Activated CD4-positive, alpha-beta memory T cell treated with anti-CD3 and anti-CD28 coated beads, Interleukin-2, amount 10 ng/mL, durations not matched to agents 7 days and 5 days (primary cell): ENCODE data around the gene SLC15A2. TPM values are rescaled to one million over a fixed set of nuclear protein-coding genes. Genes with fewer than 3 reads are reported as not detected.
"Not testable (repeated sequence)": the region's sequence is repeated elsewhere in the genome, so short reads cannot be mapped to it uniquely, and the experiment has no call there.

Source experiments
- CTCF ChIA-PET: fragments of 350-600 bp; sonication (Branson Sonifier 250); formaldehyde crosslinking; loops from one replicate; lab custom pipeline; 2021; ENCODE audit warnings: antibody characterized with exemption, inconsistent platforms; lab: Charles Lee
- POLR2A ChIA-PET: fragments of 350-600 bp; sonication (Branson Sonifier 250); formaldehyde crosslinking; loops from one replicate; lab custom pipeline; 2021; ENCODE audit warnings: antibody characterized with exemption; lab: Charles Lee
- DNase-seq: peaks from one replicate; pipeline ENCODE4 v3.0.0-alpha.2; 2020
- H3K27ac Mint-ChIP-seq: one replicate; pipeline ENCODE4 v1.8.0; 2021; ENCODE audit warnings: mild to moderate bottlenecking, mixed read lengths
- H3K27me3 Mint-ChIP-seq: one replicate; pipeline ENCODE4 v1.8.0; 2021; ENCODE audit warnings: mixed read lengths
- H3K36me3 Mint-ChIP-seq: one replicate; pipeline ENCODE4 v1.8.0; 2021; ENCODE audit warnings: low read depth, mixed read lengths
- H3K4me1 Mint-ChIP-seq: one replicate; pipeline ENCODE4 v1.8.0; 2021; ENCODE audit warnings: mixed read lengths
- H3K4me3 Mint-ChIP-seq: one replicate; pipeline ENCODE4 v1.8.0; 2021; ENCODE audit warnings: mild to moderate bottlenecking, mixed read lengths
- H3K9me3 Mint-ChIP-seq: one replicate; pipeline ENCODE4 v1.8.0; 2021; ENCODE audit warnings: mixed read lengths
- total RNA-seq, 2 experiments: library from RNA; stranded (reverse); gene quantifications; one replicate each; pipeline ENCODE4 v1.2.3, GENCODE V29; 2021

The SLC15A2 gene
- total RNA-seq: 1 to 10 TPM; 2.5 to 4.4 TPM

- CTCF ChIA-PET: interaction anchor here (1.8 kb wide), 1 partner anchor 11 kb away, joined by 6 read pairs; no protein-coding TSS in a partner anchor
- Mint-ChIP-seq H3K4me1 (no peaks in the 10 kb centered on the region), H3K9me3 (no peaks in the 10 kb centered on the region), H3K4me3 (no peak within 1 kb of the TSS), H3K27me3 (no peaks in the 10 kb centered on the region), H3K36me3 (peaks cover 17% of the 10 kb centered on the region), H3K27ac (no peak within 1 kb of the TSS)
- POLR2A ChIA-PET: no interaction called here
- DNase-seq: no peak
Observed at GRCh38 chr3:121894301-121894990, at the start of gene SLC15A2. Gene SLC15A2 (plus strand): TSS chr3:121894401. CDS start chr3:121894477, 76 bp downstream.

GRCh38 chr3:121844892-121845291 lies 49.3 kb upstream of the SLC15A2 start:
- no peaks in the 10 kb centered on the region for H3K4me1 Mint-ChIP-seq
- ChIA-PET POLR2A (interaction anchor here (1.6 kb wide), 1 partner anchor 10 kb away, joined by 5 read pairs; the partner anchor contains the start of genes EAF2 and IQCB1), CTCF (no interaction called here)
- no peaks in the 10 kb centered on the region for H3K27me3 Mint-ChIP-seq
- peaks cover 29% of the 10 kb centered on the region for H3K36me3 Mint-ChIP-seq
- H3K27ac Mint-ChIP-seq: no peak overlapping the region
- no peak overlapping the region for H3K4me3 Mint-ChIP-seq
- no peaks in the 10 kb centered on the region for H3K9me3 Mint-ChIP-seq
- DNase-seq: no peak

- H3K4me3 Mint-ChIP-seq: no peak overlapping the region
- H3K36me3 Mint-ChIP-seq: peaks cover 31% of the 10 kb centered on the region
- CTCF ChIA-PET: interaction anchor here (1.2 kb wide), 1 partner anchor 31 kb away, joined by 3 read pairs; no protein-coding TSS in a partner anchor
- DNase-seq: no peak
- H3K9me3 Mint-ChIP-seq: no peaks in the 10 kb centered on the region
- POLR2A ChIA-PET: no interaction called here
- no peak overlapping the region for H3K27ac Mint-ChIP-seq
- H3K27me3 Mint-ChIP-seq: no peaks in the 10 kb centered on the region
- H3K4me1 Mint-ChIP-seq: peaks cover 2% of the 10 kb centered on the region
Observed at GRCh38 chr3:121852256-121852655, 41.9 kb upstream of the SLC15A2 start.

- Mint-ChIP-seq H3K27me3 (no peaks in the 10 kb centered on the region), H3K4me1 (peaks cover 2% of the 10 kb centered on the region), H3K27ac (no peak overlapping the region), H3K36me3 (peaks cover 59% of the 10 kb centered on the region), H3K9me3 (no peaks in the 10 kb centered on the region), H3K4me3 (no peak overlapping the region)
- CTCF ChIA-PET: no interaction called here
- DNase-seq: no peak
- POLR2A ChIA-PET: no interaction called here
Observed at GRCh38 chr3:121855555-121855954, 38.6 kb upstream of the SLC15A2 start.

GRCh38 chr3:121857778-121858177 lies 36.4 kb upstream of the SLC15A2 start:
- POLR2A ChIA-PET, H3K27ac Mint-ChIP-seq, H3K9me3 Mint-ChIP-seq, H3K4me3 Mint-ChIP-seq, DNase-seq, H3K4me1 Mint-ChIP-seq, CTCF ChIA-PET, H3K27me3 Mint-ChIP-seq: not testable (repeated sequence)
- peaks cover 70% of the 10 kb centered on the region for H3K36me3 Mint-ChIP-seq

GRCh38 chr3:121863247-121863646 lies 31.0 kb upstream of the SLC15A2 start:
- H3K4me1 Mint-ChIP-seq, DNase-seq, H3K9me3 Mint-ChIP-seq, H3K4me3 Mint-ChIP-seq, H3K27ac Mint-ChIP-seq, H3K27me3 Mint-ChIP-seq, CTCF ChIA-PET, POLR2A ChIA-PET: not testable (repeated sequence)
- H3K36me3 Mint-ChIP-seq: peaks cover 81% of the 10 kb centered on the region

GRCh38 chr3:121863801-121864200 lies 30.4 kb upstream of the SLC15A2 start:
- no peak for DNase-seq
- H3K4me3 Mint-ChIP-seq: no peak overlapping the region
- ChIA-PET POLR2A (no interaction called here), CTCF (no interaction called here)
- H3K27ac Mint-ChIP-seq: no peak overlapping the region
- H3K27me3 Mint-ChIP-seq: no peaks in the 10 kb centered on the region
- peaks cover 78% of the 10 kb centered on the region for H3K36me3 Mint-ChIP-seq
- no peaks in the 10 kb centered on the region for H3K9me3 Mint-ChIP-seq
- H3K4me1 Mint-ChIP-seq: no peaks in the 10 kb centered on the region

GRCh38 chr3:121869736-121870135 lies 24.5 kb upstream of the SLC15A2 start:
- Mint-ChIP-seq H3K4me3 (no peak overlapping the region), H3K27me3 (no peaks in the 10 kb centered on the region), H3K27ac (no peak overlapping the region), H3K9me3 (no peaks in the 10 kb centered on the region), H3K36me3 (peaks cover 46% of the 10 kb centered on the region), H3K4me1 (no peaks in the 10 kb centered on the region)
- no peak for DNase-seq
- ChIA-PET CTCF (no interaction called here), POLR2A (no interaction called here)

GRCh38 chr3:121870717-121871116 lies 23.5 kb upstream of the SLC15A2 start:
- H3K27ac Mint-ChIP-seq: no peak overlapping the region
- no peak for DNase-seq
- H3K36me3 Mint-ChIP-seq: peaks cover 51% of the 10 kb centered on the region
- no peaks in the 10 kb centered on the region for H3K9me3 Mint-ChIP-seq
- no peaks in the 10 kb centered on the region for H3K27me3 Mint-ChIP-seq
- H3K4me3 Mint-ChIP-seq: no peak overlapping the region
- ChIA-PET POLR2A (no interaction called here), CTCF (no interaction called here)
- H3K4me1 Mint-ChIP-seq: no peaks in the 10 kb centered on the region

- CTCF ChIA-PET: no interaction called here
Observed at GRCh38 chr3:121871430-121871829, 22.8 kb upstream of the SLC15A2 start.

GRCh38 chr3:121878411-121878810 lies 15.8 kb upstream of the SLC15A2 start:
- peaks cover 34% of the 10 kb centered on the region for H3K36me3 Mint-ChIP-seq
- POLR2A ChIA-PET: no interaction called here
- H3K9me3 Mint-ChIP-seq: no peaks in the 10 kb centered on the region
- peaks cover under 1% of the 10 kb centered on the region for H3K4me1 Mint-ChIP-seq
- CTCF ChIA-PET: no interaction called here
- H3K4me3 Mint-ChIP-seq: no peak overlapping the region
- no peak for DNase-seq
- H3K27ac Mint-ChIP-seq: no peak overlapping the region
- no peaks in the 10 kb centered on the region for H3K27me3 Mint-ChIP-seq

More at GRCh38 chr3:121871430-121871829, 22.8 kb upstream of the SLC15A2 start:
- H3K9me3 Mint-ChIP-seq: no peaks in the 10 kb centered on the region
- no peak overlapping the region for H3K27ac Mint-ChIP-seq
- H3K36me3 Mint-ChIP-seq: peaks cover 48% of the 10 kb centered on the region
- no peak for DNase-seq
- POLR2A ChIA-PET: no interaction called here
- no peaks in the 10 kb centered on the region for H3K27me3 Mint-ChIP-seq
- H3K4me3 Mint-ChIP-seq: no peak overlapping the region
- H3K4me1 Mint-ChIP-seq: no peaks in the 10 kb centered on the region

- no peak overlapping the region for H3K4me3 Mint-ChIP-seq
- H3K36me3 Mint-ChIP-seq: peaks cover 25% of the 10 kb centered on the region
- no peak for DNase-seq
- H3K9me3 Mint-ChIP-seq: no peaks in the 10 kb centered on the region
- H3K4me1 Mint-ChIP-seq: peaks cover 5% of the 10 kb centered on the region
- ChIA-PET POLR2A (interaction anchor here (1.0 kb wide), 1 partner anchor 192 kb away, joined by 3 read pairs; no protein-coding TSS in a partner anchor), CTCF (interaction anchor here (0.7 to 3.1 kb wide), 23 partner anchors 10 to 375 kb away, joined by 3 to 28 read pairs (median 4); partner anchors contain the start of gene SLC15A2)
- H3K27me3 Mint-ChIP-seq: no peaks in the 10 kb centered on the region
- no peak overlapping the region for H3K27ac Mint-ChIP-seq
Observed at GRCh38 chr3:121883507-121883906, 10.7 kb upstream of the SLC15A2 start.

GRCh38 chr3:121885386-121885785 lies 8.8 kb upstream of the SLC15A2 start:
- Mint-ChIP-seq H3K4me1 (peaks cover 5% of the 10 kb centered on the region), H3K4me3 (no peak overlapping the region), H3K9me3 (no peaks in the 10 kb centered on the region), H3K27ac (no peak overlapping the region), H3K36me3 (peaks cover 17% of the 10 kb centered on the region), H3K27me3 (no peaks in the 10 kb centered on the region)
- CTCF ChIA-PET: no interaction called here
- POLR2A ChIA-PET: no interaction called here
- no peak for DNase-seq

GRCh38 chr3:121895121-121895520 lies 920 bp downstream of the SLC15A2 start:
- CTCF ChIA-PET: interaction anchor here (0.6 kb wide), 1 partner anchor 13 kb away, joined by 3 read pairs; no protein-coding TSS in a partner anchor
- Mint-ChIP-seq H3K36me3 (peaks cover 20% of the 10 kb centered on the region), H3K27me3 (no peaks in the 10 kb centered on the region), H3K27ac (no peak overlapping the region), H3K4me1 (no peaks in the 10 kb centered on the region), H3K4me3 (no peak overlapping the region), H3K9me3 (no peaks in the 10 kb centered on the region)
- POLR2A ChIA-PET: no interaction called here
- no peak for DNase-seq
